Measurements from ENCODE around the gene SEZ6L. TPM values are rescaled to one million over a fixed set of nuclear protein-coding genes. Genes with fewer than 3 reads are reported as not detected.

The SEZ6L gene
- polyA plus RNA-seq, 1 donor (not counting 4 experiments of a cell fraction or from before 2014, with no cell fraction given) = not detected

DNA sequence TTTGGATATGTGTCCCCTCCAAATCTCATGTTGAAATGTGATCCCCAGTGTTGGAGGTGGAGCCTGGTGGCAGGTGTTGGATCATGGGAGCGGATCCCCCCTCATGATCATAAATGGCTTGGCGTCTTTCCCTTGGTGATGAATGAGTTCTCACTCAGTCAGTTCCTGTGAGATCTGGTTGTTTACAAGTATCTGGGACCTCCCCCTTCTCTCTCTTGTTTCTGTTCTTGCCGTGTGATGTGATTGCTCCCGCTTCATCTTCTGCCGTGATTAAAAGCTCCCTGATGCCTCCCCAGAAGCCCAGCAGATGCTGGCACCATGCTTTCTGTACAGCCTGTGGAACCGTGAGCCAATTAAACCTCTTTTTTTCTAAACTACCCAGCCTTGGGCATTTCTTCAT, 102.2 kb downstream of the SEZ6L start:
- dilution Hi-C loops (cut with MboI; ENCODE audit: extremely low pct_ligation_motif_present, low sequenced_read_pairs) = no loop called here

DNA sequence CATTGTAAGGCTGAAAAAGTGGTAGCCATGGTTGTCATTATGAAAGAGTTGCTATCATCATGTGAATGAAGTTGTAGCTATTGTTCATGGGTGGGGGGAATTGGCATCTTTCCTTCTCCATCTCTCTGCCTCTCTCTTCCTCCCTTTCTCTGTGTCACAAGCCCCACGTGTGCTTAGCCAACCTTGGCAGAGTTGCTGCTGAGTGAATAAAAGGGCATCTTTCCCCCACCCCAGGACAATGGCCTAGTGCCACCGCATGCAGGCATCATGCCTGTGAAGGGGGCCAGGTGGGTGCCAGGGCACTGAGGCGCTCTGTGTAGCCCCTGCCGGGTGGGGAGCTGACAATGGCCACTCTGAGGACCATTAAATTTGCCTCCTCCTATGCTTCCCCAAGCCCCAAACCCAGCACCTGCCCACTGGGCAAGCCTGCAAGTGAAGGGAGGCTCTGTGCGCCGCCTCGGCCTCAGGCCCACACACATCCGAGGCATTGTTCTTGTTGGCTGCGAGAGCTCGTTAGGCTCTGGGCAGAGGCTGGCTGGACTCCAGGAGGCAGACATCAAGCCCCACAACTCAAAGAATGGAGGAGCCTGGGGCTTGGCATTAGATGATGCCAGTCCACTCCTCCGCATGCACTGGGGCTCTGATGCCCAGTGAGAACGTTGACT, 103.9 kb downstream of the SEZ6L start:
- FAIRE-seq (no peak), DNase-seq (ENCODE audit: low read depth, low spot score) (no peak)
- Histone ChIP-seq H3K4me2 (ENCODE audit: control insufficient read depth, extremely low read depth, insufficient read depth, low read depth, low read length) (no peak overlapping the region), H3K4me1 (ENCODE audit: control insufficient read depth, extremely low read depth, insufficient read depth, low read length) (no peaks in the 10 kb centered on the region), H3K79me2 (ENCODE audit: control insufficient read depth, insufficient read depth, low read length) (no peaks in the 10 kb centered on the region), H3K27ac (ENCODE audit: control insufficient read depth, insufficient read depth, low read length) (no peak overlapping the region), H3K36me3 (ENCODE audit: control insufficient read depth in 2 of 2, extremely low read depth in 1 of 2, insufficient read depth in 2 of 2, low read length in 2 of 2) (no peaks in the 10 kb centered on the region), H3K9me1 (ENCODE audit: control insufficient read depth, extremely low read depth, insufficient read depth, low read length) (no peaks in the 10 kb centered on the region), H3K27me3 (ENCODE audit: control insufficient read depth, extremely low read depth, insufficient read depth, low read length) (no peaks in the 10 kb centered on the region), H4K20me1 (ENCODE audit: control insufficient read depth, extremely low read depth, insufficient read depth, low read length) (no peaks in the 10 kb centered on the region), H3K9me3 (ENCODE audit: control insufficient read depth, low read depth, low read length) (no peaks in the 10 kb centered on the region), H3K9ac (ENCODE audit: control insufficient read depth, extremely low read depth, insufficient read depth, low read length) (no peak overlapping the region), H2AFZ (ENCODE audit: control insufficient read depth, low read length) (no peak overlapping the region), H3K4me3 (ENCODE audit: control insufficient read depth in 2 of 3, extremely low read depth in 1 of 3, insufficient read depth in 2 of 3, low read depth in 1 of 3, low read length in 3 of 3) (no peak overlapping the region)
- dilution Hi-C loops (cut with MboI; ENCODE audit: extremely low pct_ligation_motif_present, low sequenced_read_pairs) = no loop called here
- TF ChIP-seq, protein P1, sequence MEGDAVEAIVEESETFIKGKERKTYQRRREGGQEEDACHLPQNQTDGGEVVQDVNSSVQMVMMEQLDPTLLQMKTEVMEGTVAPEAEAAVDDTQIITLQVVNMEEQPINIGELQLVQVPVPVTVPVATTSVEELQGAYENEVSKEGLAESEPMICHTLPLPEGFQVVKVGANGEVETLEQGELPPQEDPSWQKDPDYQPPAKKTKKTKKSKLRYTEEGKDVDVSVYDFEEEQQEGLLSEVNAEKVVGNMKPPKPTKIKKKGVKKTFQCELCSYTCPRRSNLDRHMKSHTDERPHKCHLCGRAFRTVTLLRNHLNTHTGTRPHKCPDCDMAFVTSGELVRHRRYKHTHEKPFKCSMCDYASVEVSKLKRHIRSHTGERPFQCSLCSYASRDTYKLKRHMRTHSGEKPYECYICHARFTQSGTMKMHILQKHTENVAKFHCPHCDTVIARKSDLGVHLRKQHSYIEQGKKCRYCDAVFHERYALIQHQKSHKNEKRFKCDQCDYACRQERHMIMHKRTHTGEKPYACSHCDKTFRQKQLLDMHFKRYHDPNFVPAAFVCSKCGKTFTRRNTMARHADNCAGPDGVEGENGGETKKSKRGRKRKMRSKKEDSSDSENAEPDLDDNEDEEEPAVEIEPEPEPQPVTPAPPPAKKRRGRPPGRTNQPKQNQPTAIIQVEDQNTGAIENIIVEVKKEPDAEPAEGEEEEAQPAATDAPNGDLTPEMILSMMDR (optimal IDR thresholded peaks at IDR 0.05 in 1 of 3, IDR thresholded peaks at IDR 0.05 in 1 of 3, conservative IDR thresholded peaks at IDR 0.05 in 1 of 3; ENCODE audit: extremely low read depth in 1 of 3, insufficient read depth in 2 of 3, low read length in 3 of 3) = no peak
- no peak for TF ChIP-seq EZH2 (IDR thresholded peaks at IDR 0.05; ENCODE audit: low read length)

More for the DNA sequence above, 102.2 kb downstream of the SEZ6L start:
- DNase-seq (ENCODE audit: low read depth, low spot score) = no peak
- Histone ChIP-seq H3K9ac (ENCODE audit: control insufficient read depth, extremely low read depth, insufficient read depth, low read length) (no peak overlapping the region), H3K27me3 (ENCODE audit: control insufficient read depth, extremely low read depth, insufficient read depth, low read length) (no peaks in the 10 kb centered on the region), H4K20me1 (ENCODE audit: control insufficient read depth, extremely low read depth, insufficient read depth, low read length) (no peaks in the 10 kb centered on the region), H3K27ac (ENCODE audit: control insufficient read depth, insufficient read depth, low read length) (no peak overlapping the region), H3K9me3 (ENCODE audit: control insufficient read depth, low read depth, low read length) (no peaks in the 10 kb centered on the region), H3K4me1 (ENCODE audit: control insufficient read depth, extremely low read depth, insufficient read depth, low read length) (no peaks in the 10 kb centered on the region), H3K9me1 (ENCODE audit: control insufficient read depth, extremely low read depth, insufficient read depth, low read length) (no peaks in the 10 kb centered on the region), H3K36me3 (ENCODE audit: control insufficient read depth in 2 of 2, extremely low read depth in 1 of 2, insufficient read depth in 2 of 2, low read length in 2 of 2) (no peaks in the 10 kb centered on the region), H2AFZ (ENCODE audit: control insufficient read depth, low read length) (no peak overlapping the region), H3K79me2 (ENCODE audit: control insufficient read depth, insufficient read depth, low read length) (no peaks in the 10 kb centered on the region), H3K4me3 (ENCODE audit: control insufficient read depth in 2 of 3, extremely low read depth in 1 of 3, insufficient read depth in 2 of 3, low read depth in 1 of 3, low read length in 3 of 3) (no peak overlapping the region), H3K4me2 (ENCODE audit: control insufficient read depth, extremely low read depth, insufficient read depth, low read depth, low read length) (no peak overlapping the region)
- no peak for TF ChIP-seq EZH2 (IDR thresholded peaks at IDR 0.05; ENCODE audit: low read length)
- TF ChIP-seq, protein P1 (optimal IDR thresholded peaks at IDR 0.05 in 1 of 3, IDR thresholded peaks at IDR 0.05 in 1 of 3, conservative IDR thresholded peaks at IDR 0.05 in 1 of 3; ENCODE audit: extremely low read depth in 1 of 3, insufficient read depth in 2 of 3, low read length in 3 of 3) = no peak
- FAIRE-seq = no peak
